CD4-positive, alpha-beta T cell treated with Interleukin-17A for 4 hours (primary cell): ENCODE data around the gene TLE7.

Experiments
- DNase-seq: peaks from one replicate; pipeline ENCODE4 v3.0.0-alpha.2; 2020; ENCODE audit warnings: mixed read lengths

Gene TLE7

DNA sequence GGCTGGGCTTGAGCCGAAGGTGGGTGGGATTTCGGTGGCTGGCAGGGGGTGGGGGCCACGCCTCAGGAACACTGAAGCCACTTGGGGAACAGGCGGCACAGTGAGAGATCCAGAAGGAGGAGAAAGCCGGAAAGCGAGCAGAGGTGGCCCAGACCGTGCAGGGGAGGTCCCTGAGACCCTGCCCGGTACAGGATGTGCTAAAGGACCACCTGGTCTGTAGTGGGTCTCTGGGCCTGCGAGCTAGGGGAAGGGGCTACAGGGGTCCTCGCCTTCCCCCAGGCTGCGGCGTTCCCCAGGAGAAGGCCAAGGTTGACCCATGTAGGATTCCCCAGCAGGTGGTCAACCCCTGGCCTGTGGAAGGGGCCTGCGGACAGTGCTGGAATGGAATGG lies at the start of gene TLE7:
Gene TLE7 (minus strand): TSS at position 4 of the 390 bp plus-strand sequence. CDS start 8,730 bp downstream, outside the sequence.
- DNase-seq: no peak

DNA sequence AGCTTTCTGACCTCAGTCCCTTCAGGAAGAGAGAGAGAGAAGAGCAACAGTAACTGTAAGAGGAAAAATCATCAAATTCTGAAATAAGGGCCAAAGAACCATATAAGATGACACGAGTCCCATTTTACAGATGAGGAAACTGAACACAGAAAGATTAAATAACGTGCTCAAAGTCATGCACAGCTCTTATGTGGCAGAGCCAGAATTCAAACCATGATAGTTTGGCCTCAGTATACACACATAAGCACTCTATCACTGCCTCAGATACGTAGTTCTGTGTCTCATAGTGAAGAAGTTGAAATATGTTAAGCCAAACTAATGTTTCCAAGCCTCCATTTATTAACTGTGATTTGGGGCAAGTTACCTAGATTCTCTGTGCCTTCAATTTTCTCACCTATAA lies 49.2 kb upstream of the TLE7 start:
- no peak for DNase-seq

DNA sequence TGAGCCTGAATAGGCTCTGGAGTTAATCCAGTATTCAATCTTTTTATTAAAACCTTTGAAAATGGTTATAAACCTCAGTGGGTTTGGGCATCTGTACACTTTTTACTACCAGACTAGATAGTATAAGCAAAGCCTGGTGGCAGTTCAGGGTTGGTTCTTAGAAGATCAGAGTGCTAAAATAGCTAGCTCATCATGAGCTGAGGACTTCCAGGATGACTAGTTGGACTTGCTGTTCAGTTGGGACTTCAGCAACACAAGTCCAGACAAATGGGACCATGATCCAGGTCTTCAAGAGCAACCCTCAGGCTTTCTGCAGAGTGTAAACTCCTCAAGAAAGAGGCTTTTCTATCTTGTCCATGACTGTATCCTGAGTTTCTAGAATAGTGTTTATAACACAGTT lies 48.5 kb upstream of the TLE7 start:
- DNase-seq: no peak

DNA sequence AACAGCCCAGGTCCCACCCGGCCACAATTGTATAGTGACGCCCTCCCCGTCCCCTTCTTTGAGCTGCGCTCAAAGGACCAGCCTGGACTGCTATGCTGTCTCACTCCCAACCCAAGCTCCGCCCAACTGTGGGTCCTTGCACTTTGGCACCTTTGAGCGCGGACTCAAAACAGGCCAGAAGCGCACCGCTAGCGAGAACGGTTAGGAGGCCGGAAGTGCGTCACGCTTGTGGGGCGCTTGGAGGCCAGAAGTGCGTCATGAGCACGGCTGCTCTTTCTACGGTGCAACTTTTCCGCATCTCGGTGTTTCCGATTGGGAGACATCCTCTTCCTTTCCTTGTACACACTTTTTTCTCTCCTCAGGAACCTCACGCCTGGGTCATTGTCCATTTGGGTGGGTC lies 47.3 kb upstream of the TLE7 start, which contains the start of gene ZNF19:
Gene ZNF19 (minus strand): TSS at position 203 of the 400 bp plus-strand sequence. CDS start 7,210 bp downstream, outside the sequence.
- DNase-seq: no peak

DNA sequence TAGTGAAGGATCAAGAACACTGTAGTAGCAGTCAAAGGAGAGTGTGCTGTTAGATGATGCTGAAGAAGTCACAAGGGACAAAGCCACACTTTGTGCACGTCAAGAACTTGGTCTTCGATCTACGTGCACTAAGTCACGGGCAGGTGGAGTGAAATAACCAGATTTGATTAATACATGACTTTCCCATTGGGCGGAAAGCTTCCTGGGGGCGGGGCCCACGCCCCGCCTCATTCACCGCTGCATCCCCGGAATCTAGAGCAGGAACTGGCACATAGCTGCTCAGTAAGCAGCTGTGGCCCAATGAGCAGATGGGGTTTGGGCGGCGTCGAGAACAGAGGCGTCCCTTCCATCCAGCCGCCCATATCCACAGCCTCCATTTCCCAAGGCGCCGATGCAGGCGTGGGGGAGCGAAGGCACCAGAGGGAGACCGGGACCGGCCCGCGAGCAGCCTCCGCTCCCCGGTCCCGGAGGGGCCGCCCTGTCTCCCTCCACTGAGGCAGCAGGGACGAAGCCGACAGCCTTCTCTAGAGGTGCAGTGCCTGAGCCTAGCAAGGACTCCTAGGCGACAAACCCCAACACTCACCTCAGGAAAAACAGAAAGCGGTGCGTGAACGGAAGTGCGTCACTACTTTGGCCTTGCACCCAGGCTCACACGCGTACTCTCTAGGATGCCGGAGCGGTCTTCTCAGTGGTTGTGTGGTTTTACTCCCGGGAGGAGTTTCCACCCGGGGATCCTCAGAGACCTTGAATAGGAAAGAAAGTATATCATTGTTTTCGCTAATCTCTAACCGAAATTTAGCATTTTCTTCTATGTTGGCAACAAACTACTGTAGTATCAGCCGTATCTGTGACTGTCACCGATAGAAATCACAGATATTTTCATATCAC lies 42.4 kb upstream of the TLE7 start:
- DNase-seq: peak; percentile 84

DNA sequence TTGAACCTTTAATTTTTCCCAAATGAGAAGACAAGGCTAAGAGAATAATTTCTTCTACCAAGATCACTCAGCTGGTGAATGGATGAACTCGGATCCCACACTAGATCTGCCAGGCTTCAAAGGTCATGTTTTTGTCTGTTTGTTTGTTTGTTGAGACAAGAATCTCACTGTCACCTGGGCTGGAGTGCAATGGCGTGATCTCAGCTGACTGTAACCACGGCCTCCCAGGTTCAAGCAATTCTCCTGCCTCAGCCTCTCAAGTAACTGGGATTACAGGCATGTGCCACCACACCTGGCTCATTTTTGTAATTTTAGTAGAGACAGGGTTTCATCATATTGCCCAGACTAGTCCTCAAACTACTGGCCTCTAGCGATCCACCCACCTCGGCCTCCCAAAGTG lies 40.7 kb upstream of the TLE7 start:
- no peak for DNase-seq

DNA sequence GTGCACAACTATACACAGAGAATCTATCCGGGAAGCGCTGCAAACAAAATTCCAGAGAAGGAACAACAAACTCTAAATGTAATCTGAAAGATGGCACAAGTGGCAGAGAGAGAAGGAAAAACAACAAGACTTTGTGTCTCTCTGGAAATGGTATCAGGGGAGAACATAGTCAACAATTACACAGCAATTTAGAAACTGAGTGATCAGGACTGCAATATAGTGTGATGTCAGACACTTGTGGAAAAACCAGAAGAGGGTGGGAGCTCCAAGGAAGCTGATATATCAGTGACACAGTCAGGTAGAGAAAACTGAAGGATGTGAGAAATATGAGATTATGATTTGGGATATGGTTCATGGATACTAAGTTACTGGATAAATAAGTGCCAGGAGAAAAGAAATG lies 39.1 kb upstream of the TLE7 start:
- no peak for DNase-seq

DNA sequence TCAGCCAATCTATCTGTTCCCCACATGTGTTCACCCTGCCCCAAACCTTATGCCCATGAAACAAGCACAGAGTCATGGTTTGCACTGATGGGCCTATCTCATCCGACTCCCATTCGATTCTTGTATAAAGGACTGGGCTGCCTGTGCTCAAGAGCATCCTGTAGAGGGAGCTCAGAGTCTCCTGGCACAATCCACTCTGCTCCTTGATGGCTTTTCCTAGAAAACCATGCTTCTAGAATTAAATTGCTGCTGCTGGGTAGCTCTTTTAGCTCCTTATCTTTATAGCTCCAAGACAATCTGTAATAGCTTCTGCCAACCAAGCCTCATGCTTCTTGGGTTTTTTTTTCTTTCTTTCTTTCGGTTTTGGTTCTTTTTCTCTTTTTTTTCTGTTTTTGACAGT lies 37.6 kb upstream of the TLE7 start:
- DNase-seq: no peak

DNA sequence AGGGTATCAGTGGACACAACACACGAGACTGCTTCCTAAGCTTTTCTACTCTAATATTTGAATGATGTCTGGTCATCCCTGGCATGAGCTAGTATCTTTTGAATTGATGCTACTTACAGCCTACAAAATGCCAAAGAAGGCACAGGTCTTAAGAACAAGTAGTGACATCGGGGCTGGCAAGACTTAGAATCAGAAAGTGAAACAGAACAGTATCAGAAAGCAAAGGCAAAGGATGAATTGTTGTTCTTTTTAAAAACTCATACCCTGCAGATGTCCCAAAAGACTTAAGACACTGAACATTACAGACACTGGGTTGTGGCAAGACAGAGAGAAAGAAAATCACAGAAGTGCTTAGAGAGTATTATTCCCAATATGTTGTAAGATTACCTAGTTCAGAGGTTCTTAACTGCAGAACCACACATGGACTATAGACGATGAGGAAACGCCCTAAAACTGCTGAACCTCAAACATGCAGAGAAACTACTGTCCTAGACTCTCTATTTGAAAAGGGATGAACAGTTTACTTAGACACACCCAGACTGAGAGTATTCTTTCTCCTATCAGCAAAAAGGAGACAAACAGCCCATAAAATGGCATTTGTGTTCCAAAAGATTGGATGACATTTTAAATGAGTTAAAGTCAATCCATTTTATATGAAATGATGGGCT lies 34.7 kb upstream of the TLE7 start:
- no peak for DNase-seq

DNA sequence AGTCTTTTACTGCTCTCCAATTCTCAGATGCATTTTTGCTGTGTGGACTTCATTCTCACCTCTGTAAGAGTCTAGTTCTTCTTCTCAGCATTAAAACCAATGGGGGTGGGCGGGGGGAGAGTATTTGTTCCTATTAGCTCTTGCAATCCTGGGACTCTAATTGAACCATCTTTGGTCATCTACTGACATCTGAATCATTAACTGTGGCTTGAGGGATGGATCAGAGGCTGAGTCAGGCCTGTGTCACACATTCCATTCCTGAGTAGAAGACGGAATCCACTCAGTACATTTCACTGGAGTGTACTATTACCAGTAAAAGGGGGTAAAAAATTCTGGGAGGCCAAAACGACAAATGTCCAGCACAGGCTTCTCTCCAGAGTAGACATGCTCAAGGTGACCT lies 33.0 kb upstream of the TLE7 start:
- DNase-seq: no peak

DNA sequence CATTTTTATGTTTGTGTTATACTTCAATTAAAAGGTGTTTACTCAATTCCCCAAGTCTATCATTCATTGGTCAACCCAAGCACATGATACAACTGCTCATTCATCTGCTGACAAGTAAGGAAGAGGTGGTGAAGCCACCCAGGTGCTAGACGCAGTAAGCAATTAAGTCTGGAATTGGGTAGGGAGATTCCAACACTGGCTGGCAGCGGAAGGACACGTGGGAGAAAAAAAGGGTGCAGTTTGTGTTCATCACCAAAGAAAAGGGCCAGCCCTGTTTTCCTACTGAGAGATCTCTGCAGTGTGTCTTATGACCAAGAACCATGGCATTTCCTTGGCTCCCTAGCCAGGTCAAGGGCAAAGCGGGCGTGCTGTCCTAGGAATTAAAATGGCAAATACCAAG lies 32.0 kb upstream of the TLE7 start:
- no peak for DNase-seq

DNA sequence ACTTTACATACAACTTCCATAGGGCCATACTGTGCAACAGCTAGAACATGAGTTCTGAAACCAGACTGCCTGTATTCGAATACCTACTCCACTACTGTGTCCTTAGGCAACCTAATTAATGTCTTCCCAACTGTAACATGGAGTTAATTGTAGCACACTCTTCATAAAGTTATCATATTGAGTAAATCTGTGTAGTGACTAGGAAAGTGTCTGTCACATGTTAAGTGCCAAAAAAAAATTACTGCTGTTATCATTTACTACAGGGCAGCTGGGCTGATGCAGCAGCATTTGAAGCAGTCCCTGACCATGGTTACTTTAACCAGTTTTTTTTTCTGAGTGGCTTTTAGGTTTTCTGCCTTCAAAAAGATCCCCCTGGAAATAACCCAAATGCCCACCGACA lies 31.1 kb upstream of the TLE7 start:
- no peak for DNase-seq

DNA sequence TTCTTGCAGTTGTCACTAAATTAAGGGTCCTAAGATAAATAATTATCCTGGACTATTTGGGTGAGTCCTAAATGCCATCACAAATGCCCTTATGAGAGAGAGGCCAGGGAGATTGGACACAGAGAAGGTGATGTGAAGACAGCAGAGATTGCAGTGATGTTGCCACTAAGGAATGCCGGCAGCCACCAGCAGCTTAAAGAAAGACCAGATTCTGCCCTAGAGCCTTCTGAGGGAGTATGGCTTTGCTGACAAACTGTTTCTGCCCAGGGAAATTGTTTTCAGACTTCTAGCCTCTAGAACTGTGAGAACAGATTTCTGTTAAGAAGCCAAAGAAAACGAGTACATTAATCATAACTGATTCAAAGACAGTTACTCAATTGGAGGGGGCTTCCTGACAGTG lies 30.2 kb upstream of the TLE7 start:
- no peak for DNase-seq

DNA sequence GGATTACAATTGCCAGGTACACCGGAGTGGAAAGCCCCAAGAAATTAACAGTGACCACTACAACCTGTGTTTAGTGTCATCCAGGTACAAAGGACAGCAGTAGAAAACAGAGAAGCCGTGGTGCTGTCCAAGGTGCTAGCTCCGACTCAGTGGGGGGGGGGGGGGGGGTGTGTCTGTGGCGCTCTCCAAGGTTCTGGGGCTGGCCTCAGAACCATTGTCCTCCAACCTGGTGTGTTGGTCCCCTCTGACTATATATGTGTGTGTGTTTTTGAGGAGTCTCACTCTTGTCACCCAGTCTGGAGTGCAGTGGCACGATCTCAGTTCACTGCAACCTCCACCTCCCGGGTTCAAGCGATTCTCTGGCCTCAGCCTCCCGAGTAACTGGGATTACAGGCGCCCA lies 26.0 kb upstream of the TLE7 start:
- peak; percentile 66 for DNase-seq

DNA sequence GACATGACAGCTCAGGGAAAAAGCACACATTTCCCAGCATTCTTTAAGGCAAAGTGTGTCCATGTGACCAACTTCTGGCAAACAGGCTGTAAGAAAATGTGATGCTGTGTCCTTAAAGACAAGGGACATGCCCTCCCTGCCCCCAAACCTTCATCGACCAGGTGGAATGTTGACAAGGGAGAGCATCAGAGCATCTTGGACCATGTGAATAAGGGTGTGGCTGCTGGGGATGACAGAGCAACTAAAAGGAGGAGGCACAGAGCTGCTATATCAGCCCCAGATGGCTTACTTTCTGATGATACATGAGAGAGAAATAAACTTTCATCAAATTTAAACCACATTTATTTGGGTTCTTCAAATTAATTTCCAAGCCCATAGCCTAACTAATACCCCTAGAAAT lies 22.4 kb upstream of the TLE7 start:
- DNase-seq: no peak

DNA sequence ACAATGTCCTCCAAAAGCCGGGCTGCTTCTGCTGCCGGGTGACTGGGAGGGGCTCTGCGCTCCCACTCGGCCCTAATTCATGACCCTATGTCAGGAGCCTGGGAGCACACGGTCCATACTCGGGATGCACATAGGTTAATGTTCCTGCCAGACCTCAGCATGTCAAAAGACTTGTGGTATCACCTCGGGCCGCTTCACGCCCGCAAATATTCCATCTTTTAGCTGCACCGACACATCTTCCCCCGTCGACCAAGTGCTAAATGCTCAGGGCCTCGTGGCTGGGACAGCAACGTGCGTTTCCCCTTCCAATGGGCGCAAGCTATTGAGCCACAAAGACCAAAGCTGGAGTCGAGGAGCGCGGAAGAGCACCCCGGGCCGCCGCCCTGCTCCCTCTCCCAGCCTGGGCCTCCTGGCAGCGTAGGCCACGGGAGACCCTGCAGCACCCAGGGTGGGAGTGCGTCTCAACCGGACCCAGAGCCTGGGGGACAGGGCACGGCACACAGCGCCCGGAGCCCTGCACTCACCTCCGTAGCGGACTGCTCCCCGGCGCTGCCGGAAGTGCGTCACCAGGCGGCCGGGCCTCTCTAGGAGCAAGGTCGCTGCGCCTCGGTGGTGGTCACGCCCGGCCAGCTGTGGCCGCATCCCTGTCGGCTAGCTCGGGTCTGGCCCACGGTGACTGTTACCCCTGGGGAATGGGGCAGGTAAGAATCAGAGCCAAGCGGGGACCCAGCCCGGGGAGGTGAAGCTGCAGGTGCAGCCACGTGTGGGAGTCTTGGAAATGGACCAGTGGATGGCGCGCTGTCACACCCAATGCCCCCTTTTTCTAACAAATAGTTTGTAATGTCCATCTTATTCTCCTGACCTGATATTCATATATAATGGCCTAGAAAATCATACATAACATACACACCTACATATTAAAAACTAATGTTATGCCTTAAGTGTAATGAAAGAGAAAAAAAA lies 20.1 kb upstream of the TLE7 start, which contains the start of gene ZNF23:
Gene ZNF23 (minus strand): TSS at position 562 of the 963 bp plus-strand sequence. CDS start 5,451 bp downstream, outside the sequence.
- DNase-seq: peak; percentile 84

DNA sequence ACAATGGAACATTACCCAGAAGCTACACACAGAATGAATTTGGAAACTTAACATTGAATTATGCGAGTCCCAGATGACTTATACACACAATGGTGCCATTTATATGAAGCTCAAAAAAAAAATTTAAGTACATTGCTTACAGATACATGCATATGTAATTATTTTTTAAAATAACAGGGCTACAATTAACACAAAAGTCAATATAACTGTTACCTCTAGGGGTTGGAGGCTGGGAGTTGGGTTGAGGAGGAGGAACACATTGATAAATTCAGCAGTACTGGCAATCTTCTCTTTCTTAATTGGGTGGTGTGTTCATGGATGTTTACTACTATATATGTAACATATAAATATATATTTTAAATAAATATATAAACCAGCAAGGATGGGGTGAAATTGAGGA lies 19.1 kb upstream of the TLE7 start:
- DNase-seq: no peak

DNA sequence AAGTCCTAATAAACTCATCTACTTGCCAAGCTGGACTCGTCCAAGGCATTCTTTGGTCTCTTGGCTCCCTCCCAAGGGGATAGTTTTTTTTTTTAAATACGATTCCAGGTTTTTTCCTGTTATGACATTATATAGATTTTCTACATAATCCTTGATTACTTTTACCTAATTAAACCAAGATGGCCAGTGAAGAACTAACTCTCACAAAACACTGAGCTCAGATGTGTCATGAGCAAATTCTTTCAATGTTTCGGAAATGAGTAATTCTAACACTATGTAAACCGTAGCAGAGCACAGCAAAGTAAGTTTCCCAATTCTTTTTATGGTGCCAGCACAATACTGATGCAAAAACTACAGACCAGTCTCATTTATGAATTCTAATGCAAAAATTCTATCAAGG lies 18.4 kb upstream of the TLE7 start:
- no peak for DNase-seq

DNA sequence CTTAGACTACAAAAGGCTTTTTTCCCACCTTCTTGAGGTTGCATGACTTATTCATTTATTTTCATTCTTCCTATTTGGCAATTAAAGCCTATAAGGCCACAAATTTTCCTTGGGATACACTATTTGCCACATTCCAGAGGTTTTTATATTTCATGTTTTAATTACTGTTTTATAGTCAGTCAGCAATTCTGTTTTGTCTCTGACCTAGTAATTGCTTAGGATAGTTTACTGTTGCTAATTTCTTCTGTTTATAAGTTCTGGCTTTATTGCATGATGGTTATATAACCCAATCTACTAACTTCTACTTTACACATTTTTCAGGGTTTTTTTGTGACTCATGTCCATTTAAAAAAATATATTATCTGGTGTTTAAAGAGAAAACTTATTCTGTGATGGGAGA lies 17.7 kb upstream of the TLE7 start:
- DNase-seq: no peak

DNA sequence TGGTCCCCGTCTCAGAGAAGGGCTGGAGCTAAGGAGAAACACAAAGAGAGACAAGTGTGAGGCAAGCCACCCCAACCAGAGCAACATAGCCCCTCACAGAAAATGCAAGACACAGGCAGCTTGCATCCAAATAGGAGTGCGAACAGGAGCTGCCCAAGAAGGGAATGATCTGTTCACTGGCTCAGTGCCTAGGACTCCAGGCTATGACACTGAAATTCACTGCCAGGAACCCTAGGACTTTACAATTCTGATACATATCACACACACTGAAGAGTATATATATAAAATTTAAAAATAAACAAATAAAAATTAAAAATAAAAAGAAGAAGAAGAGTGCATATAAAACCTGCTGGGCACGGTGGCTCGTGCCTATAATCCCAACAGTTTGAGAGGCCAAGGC lies 14.9 kb upstream of the TLE7 start:
- no peak for DNase-seq

DNA sequence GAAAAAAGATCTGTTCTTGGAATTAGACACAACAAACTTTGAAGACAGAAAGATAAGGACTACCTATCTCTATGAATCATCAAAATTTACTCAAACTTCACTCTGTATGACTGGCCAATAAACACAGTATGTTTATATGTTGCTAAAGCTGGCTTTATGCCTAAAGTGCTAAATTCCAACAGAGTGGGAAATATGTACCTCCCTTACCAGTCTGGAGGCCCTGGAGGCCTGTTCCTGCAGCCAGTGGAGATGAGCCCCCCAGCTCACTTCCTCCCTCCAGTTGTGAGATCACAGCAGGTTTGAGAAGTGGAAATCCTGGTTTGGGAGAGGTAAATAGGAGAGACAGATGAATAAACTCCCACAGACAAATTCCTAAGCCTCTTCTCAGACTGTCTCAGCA lies 11.2 kb upstream of the TLE7 start:
- DNase-seq: no peak

DNA sequence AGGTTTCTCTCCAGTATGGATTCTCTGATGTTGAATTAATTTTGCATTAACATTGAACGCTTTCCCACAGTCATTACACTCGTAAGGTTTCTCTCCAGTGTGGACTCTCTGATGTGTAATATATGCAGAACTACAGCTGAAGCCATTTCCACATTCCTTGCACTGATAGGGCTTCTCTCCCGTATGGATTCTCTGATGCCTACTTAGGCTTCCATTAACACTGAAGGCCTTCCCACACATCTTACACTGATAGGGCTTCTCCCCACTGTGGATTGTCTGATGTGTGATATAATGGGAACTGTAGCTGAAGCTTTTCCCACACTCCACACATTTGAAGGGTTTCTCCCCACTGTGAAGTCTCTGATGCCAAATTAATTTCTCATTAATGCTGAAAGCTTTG lies 7.2 kb upstream of the TLE7 start:
- no peak for DNase-seq

DNA sequence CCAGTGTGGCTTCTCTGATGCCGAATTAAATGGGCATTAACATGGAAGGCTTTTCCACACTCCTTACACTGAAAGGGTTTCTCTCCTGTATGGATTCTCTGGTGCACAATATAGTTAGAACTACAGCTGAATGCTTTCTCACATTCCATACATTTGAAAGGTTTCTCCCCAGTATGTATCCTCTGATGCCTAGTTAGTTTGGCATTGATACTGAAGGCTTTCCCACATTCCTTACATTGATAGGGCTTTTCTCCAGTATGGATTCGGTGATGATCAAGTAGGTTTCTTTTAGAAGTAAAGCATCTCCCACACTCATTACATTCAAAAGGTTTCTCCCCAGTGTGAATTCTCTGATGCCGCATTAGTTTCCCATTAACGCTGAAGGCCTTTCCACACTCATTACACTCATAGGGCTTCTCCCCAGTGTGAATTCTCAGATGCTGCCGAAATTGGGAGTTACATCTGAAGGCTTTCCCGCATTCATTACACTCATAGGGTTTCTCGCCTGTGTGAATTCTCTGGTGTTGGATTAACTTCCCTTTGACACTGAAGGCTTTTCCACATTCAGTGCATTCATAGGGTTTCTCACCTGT lies 6.5 kb upstream of the TLE7 start:
- no peak for DNase-seq
